H1 (cell line): ENCODE measurements around the gene SEC24B. TPM values are rescaled to one million over a fixed set of nuclear protein-coding genes. Genes with fewer than 3 reads are reported as not detected.

Experiments used
- ASH2L ChIP-seq: fragments of 200-600, 300-600 bp; sonication (generic); IDR thresholded peaks from one replicate; pipeline ENCODE4 v1.7.1; 2017; ENCODE audit warnings: low read length
- BACH1 ChIP-seq: IDR thresholded peaks from 2 replicates; pipeline ENCODE4 v1.6.1; 2012; ENCODE audit warnings: low read length, improper control_type of control experiment
- CEBPB ChIP-seq: IDR thresholded peaks from 2 replicates; pipeline ENCODE4 v1.6.1; 2012; ENCODE audit warnings: low read depth, low read length
- CTBP2 ChIP-seq: IDR thresholded peaks from 2 replicates; pipeline ENCODE4 v1.7.0; 2011; ENCODE audit warnings: borderline replicate concordance, mild to moderate bottlenecking, moderate library complexity, mixed read lengths, low read length; ENCODE audit not compliant: insufficient read depth, insufficient read length
- E2F6 ChIP-seq: IDR thresholded peaks from 2 replicates; pipeline ENCODE4 v1.6.1; 2012; ENCODE audit warnings: inconsistent platforms
- EP300 ChIP-seq, 2 experiments: IDR thresholded peaks; 1 replicate in 1 of 2; 2 replicates in 1 of 2; pipeline ENCODE4 v1.6.1; 2011 to 2012; ENCODE audit warnings: low read depth in 2 of 2, low read length in 2 of 2, mild to moderate bottlenecking in 2 of 2, borderline replicate concordance in 1 of 2, inconsistent platforms in 1 of 2, moderate library complexity in 1 of 2
- FOSL1 ChIP-seq: IDR thresholded peaks from 2 replicates; pipeline ENCODE4 v1.6.1; 2011; ENCODE audit warnings: mild to moderate bottlenecking, low read depth, low read length, moderate library complexity; ENCODE audit not compliant: insufficient read depth
- HDAC2 ChIP-seq, 2 experiments: fragments of 300-600 bp in 1 of 2; sonication (generic) in 1 of 2; IDR thresholded peaks; 2 replicates each; pipeline ENCODE4 v1.6.1; 2011 to 2012; ENCODE audit warnings: low read depth in 2 of 2, low read length in 2 of 2, mild to moderate bottlenecking in 2 of 2, moderate library complexity in 2 of 2, borderline replicate concordance in 1 of 2, inconsistent platforms in 1 of 2
- KDM4A ChIP-seq: IDR thresholded peaks from one replicate; pipeline ENCODE4 v1.7.1; 2012; ENCODE audit warnings: low read depth, mild to moderate bottlenecking, moderate library complexity, low read length, inconsistent platforms; ENCODE audit not compliant: severe bottlenecking
- MAX ChIP-seq: IDR thresholded peaks from 2 replicates; pipeline ENCODE4 v1.6.1; 2012; ENCODE audit warnings: inconsistent platforms
- NANOG ChIP-seq: IDR thresholded peaks from 2 replicates; pipeline ENCODE4 v1.6.1; 2011; ENCODE audit warnings: low read length, low read depth, mild to moderate bottlenecking, inconsistent platforms; ENCODE audit not compliant: insufficient read depth, poor library complexity, severe bottlenecking
- PHF8 ChIP-seq: fragments of 200-600 bp; sonication (generic); conservative IDR thresholded peaks from 2 replicates; pipeline ENCODE4 v1.7.1; 2012; ENCODE audit warnings: low read depth, mild to moderate bottlenecking, inconsistent platforms, low read length, moderate library complexity
- POLR2A ChIP-seq, 2 experiments: IDR thresholded peaks; 1 replicate in 1 of 2; 2 replicates in 1 of 2; pipeline ENCODE4 v1.6.1; 2011; ENCODE audit warnings: low read depth in 2 of 2, low read length in 2 of 2, mild to moderate bottlenecking in 2 of 2; ENCODE audit errors: control extremely low read depth in 1 of 2
- RAD21 ChIP-seq, 2 experiments: IDR thresholded peaks in 1 of 2; conservative IDR thresholded peaks in 1 of 2; 2 replicates each; pipeline ENCODE4 v1.6.1; 2011; ENCODE audit warnings: low read depth in 2 of 2, low read length in 2 of 2, improper control_type of control experiment in 1 of 2, inconsistent platforms in 1 of 2, mild to moderate bottlenecking in 1 of 2, moderate library complexity in 1 of 2
- RBBP5 ChIP-seq: IDR thresholded peaks from 2 replicates; pipeline ENCODE4 v1.7.1; 2012; ENCODE audit warnings: low read depth, mild to moderate bottlenecking, inconsistent platforms, low read length, moderate library complexity, borderline replicate concordance
- SIN3A ChIP-seq, 2 experiments: IDR thresholded peaks in 1 of 2; conservative IDR thresholded peaks in 1 of 2; 2 replicates each; pipeline ENCODE4 v1.6.1; 2011 to 2012; ENCODE audit warnings: low read length in 2 of 2, improper control_type of control experiment in 1 of 2, low read depth in 1 of 2, mild to moderate bottlenecking in 1 of 2
- TAF1 ChIP-seq: IDR thresholded peaks from 2 replicates; pipeline ENCODE4 v1.6.1; 2011; ENCODE audit warnings: mild to moderate bottlenecking, low read depth, low read length
- TAF7 ChIP-seq: optimal IDR thresholded peaks from 2 replicates; pipeline ENCODE3; 2011; ENCODE audit warnings: low read depth, mild to moderate bottlenecking, inconsistent platforms, low read length, moderate library complexity, borderline replicate concordance
- TBP ChIP-seq: IDR thresholded peaks from 2 replicates; pipeline ENCODE4 v1.6.1; 2011; ENCODE audit warnings: low read depth, low read length, improper control_type of control experiment
- TCF12 ChIP-seq: IDR thresholded peaks from 2 replicates; pipeline ENCODE4 v1.6.1; 2011; ENCODE audit warnings: low read depth, mild to moderate bottlenecking, low read length
- polyA plus RNA-seq, 7 experiments: library from polyadenylated mRNA; depleted of rRNA in 3 of 7; stranded (reverse) in 5 of 7; unstranded in 2 of 7; fragments of >200 nt in 5 of 7; fragments of 200-250 nt in 2 of 7; gene quantifications; 1 replicate in 5 of 7; 2 replicates in 1 of 7; 4 replicates in 1 of 7; pipeline versions ENCODE4 v1.2.1 to v1.2.3, GENCODE V29; 2011 to 2013; ENCODE audit warnings: missing spikeins in 2 of 7, mixed read lengths in 2 of 7
- total RNA-seq: library from RNA; stranded (reverse); fragmentation: NEBNext Ultra II Directional; extraction: Animal tissue kit (Norgen Biotek cat#: 25700); gene quantifications from 2 replicates; pipeline ENCODE4 v1.2.1, GENCODE V29; 2021

SEC24B gene
- total and polyA plus RNA-seq, 2 of the 8 experiments (the other 6 are each of a cell fraction or from before 2014, with no cell fraction given) = 25.6 to 30.9 TPM

GRCh38 chr4:109433205-109434006 lies at the start of gene SEC24B (continued):
- TF ChIP-seq CEBPB (no peak), MAX (peak; percentile 81), TBP (peak; percentile 75), POLR2A (IDR thresholded peaks at IDR 0.05; ENCODE audit: control extremely low read depth in 1 of 2, low read depth in 2 of 2, low read length in 2 of 2) (peak; percentile 22 to 90), E2F6 (0 out of 2 replicates have a peak, but pooled peaks have one; percentile 26), TAF1 (peak; percentile 75; the same call in 1 of the 2 replicates), RBBP5 (peak; percentile 89), RAD21 (IDR thresholded peaks at IDR 0.05 in 1 of 2, conservative IDR thresholded peaks at IDR 0.05 in 1 of 2; ENCODE audit: low read depth in 2 of 2, low read length in 2 of 2) (peak; percentile 41 to 75), EP300 (IDR thresholded peaks at IDR 0.05; ENCODE audit: borderline replicate concordance in 1 of 2, low read depth in 2 of 2, low read length in 2 of 2) (0 out of 3 replicates have a peak, but pooled peaks of 1 of the 2 experiments have one; percentile 11), TCF12 (0 out of 2 replicates have a peak, but pooled peaks have one; percentile 46), FOSL1 (0 out of 2 replicates have a peak, but pooled peaks have one; percentile 60), TAF7 (peak; percentile 57), PHF8 (peak; percentile 64; the same call in 1 of the 2 replicates), NANOG (no peak), KDM4A (peak; percentile 69), SIN3A (conservative IDR thresholded peaks at IDR 0.05 in 1 of 2, IDR thresholded peaks at IDR 0.05 in 1 of 2; ENCODE audit: low read depth in 1 of 2, low read length in 2 of 2) (peak in 1 of 2 experiments; percentile 76; a peak in 3 of 4 replicates), ASH2L (peak; percentile 78), CTBP2 (no peak), HDAC2 (IDR thresholded peaks at IDR 0.05; ENCODE audit: borderline replicate concordance in 1 of 2, low read depth in 2 of 2, low read length in 2 of 2) (peak; percentile 95 to 96), BACH1 (peak; percentile 90)
